Activated T-cell treated with anti-CD3 and anti-CD28 coated beads for 48 hours (primary cell): ENCODE results near the gene ADH7.
A peak's percentile ranks its signal among the peaks of the same experiment; 100 is the strongest.
"Not testable (repeated sequence)": the region's sequence is repeated elsewhere in the genome, so short reads cannot be mapped to it uniquely, and the experiment has no call there.

Experiments
- DNase-seq: peaks from one replicate; pipeline ENCODE4 v3.0.0-alpha.2; 2020; ENCODE audit warnings: low read depth

ADH7 gene

DNA sequence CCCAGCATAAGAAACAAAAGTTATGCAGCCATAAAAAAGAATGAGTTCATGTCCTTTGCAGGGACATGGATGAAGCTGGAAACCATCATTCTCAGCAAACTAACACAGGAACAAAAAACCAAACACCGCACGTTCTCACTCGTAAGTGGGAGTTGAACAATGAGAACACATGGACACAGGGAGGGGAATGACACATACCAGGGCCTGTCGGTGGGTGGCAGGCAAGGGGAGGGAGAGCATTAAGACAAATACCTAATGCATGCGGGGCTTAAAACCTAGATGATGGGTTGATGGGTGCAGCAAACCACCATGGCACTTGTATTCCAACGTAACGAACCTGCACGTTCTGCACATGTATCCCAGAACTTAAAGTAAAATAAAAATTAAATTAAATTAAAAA, 19.4 kb downstream of the ADH7 start:
- not testable (repeated sequence) for DNase-seq

DNA sequence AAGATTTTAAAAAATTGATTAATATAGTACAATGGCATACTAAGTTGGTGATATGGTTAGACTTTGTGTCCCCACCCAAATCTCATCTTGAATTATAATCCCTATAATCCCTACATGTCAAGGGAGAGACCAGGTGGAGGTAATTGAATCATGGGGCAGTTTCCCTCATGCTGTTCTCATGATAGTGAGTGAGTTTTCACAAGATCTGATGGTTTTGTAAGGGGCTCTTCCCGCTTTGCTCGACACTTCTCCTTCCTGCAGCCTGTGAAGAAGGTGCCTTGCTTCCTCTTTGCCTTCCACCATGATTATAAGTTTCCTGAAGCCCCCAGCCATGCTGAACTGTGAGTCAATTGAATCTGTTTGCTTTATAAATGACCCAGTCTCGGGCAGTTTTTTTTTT, 20.2 kb downstream of the ADH7 start:
- DNase-seq = not testable (repeated sequence)

DNA sequence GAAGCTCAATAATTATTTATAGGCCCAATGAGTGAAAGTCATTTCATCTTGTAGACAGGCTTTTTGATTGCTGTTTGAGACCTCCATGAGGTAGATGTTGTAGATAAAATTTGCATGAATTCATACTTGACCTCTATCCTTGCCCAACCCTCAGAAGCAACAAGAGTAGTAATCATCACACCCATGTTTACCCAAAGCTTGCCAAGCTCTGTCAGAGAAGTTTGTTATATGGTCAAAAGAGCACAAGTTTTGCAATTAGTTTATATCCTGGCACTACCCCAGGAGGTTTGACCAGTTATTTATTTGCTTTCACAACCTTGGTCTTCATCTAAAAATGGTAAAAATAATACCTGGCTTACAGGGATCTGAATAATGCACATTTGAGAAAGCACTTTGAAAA, 20.7 kb downstream of the ADH7 start:
- no peak for DNase-seq

DNA sequence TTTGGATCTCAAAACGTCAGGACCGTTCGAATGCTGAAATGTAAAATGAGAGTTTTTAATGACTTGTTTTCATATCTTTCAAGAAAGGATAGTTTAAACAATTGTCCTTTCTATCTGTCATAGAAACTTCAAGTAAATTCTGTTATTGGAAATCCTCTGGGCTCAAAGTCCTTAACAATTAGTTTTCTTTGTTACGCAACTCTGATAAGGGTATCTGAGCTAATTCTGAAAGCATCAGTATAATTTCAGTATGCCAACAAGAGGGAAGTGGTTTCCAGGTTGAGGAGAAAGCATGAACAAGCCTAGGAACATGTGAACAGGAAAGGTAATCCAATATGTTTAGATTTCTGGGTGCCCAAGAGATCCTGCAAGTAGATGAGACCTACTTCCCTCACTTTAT, 22.0 kb downstream of the ADH7 start:
- no peak for DNase-seq

DNA sequence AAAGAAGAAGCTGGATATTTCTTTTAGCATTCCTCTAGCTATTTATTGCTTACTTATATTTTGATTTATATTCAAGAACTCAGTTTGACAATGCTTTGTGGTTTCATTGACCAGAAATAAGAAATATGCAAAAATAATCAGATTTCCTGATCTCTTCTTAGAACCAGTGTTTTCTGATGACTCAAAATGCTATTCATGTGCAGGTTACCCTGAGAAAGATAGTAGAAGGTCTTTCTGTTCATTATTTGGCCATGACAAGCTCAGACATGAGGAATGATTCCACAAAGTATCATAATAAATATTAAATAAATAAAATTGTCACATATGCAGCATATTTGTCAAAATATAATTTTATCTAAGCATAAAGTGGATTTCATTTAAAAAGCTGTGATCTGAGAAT, 24.1 kb downstream of the ADH7 start:
- no peak for DNase-seq

DNA sequence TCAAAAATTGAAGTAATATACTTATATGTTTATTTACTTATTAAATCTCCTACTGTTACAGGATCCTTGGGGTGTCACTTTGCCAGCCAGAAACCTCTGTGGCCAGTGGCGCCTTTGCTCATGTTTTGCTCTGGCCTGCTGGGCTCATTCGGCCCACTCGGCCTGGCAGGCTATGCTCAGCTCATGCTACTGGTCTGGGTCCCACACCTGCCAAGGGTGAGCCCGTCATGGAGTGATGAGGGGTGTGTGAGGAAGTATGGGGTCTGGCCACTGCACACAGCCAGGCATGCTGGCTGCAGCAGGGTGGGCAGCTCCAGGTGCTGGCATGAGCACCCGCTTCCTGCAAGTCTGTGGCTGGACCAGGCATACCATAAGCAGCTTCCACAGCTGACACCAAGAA, 25.1 kb downstream of the ADH7 start:
- no peak for DNase-seq

DNA sequence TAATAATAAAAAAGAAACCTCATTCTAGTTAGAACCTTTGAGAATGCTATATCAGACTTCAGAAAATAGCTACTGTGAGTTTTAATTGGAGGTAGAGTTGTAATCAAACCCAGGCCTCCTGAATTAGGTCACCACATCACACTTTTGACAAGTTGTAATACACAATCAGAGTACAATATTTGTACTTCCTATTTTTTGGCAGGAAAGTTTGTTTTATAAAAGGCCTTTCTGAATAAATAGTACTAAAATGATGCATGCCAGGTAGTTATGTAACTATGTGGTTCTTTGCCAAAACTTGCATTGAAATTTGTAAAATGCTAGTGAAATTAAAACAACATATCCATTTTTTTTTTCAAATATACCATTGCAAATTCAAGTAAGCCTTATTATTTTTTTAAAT, 26.8 kb downstream of the ADH7 start:
- no peak for DNase-seq

DNA sequence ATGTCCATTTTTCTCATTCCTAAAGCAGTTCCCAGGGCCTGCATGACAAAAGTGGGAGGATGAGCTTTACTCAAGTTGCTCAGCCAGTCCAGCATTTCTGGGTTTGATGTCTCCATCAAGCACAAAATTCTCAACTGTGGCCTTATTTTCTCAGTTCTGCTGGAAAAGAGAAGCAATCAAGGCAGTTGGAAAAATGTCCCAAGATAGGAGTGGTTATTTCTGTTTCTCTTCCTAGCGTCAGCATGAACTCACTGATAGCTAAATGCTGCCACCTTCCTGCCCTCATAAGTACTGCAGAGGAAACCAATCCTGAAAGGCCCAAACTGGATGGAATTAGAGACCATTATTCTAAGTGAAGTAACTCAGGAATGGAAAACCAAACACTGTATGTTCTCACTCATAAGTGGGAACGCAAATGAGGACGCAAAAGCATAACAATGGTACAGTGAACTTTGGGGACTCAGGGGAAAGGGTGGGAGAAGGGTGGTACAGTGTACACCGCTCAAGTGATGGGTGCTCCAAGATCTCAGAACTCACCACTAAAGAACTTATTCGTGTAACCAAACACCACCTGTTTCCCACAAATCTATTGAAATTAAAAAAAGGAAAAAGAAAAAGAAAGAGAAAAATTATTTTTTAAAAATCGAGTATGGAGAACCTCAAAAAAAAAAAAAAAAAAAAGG, 29.6 kb downstream of the ADH7 start:
- DNase-seq = peak; percentile 41

DNA sequence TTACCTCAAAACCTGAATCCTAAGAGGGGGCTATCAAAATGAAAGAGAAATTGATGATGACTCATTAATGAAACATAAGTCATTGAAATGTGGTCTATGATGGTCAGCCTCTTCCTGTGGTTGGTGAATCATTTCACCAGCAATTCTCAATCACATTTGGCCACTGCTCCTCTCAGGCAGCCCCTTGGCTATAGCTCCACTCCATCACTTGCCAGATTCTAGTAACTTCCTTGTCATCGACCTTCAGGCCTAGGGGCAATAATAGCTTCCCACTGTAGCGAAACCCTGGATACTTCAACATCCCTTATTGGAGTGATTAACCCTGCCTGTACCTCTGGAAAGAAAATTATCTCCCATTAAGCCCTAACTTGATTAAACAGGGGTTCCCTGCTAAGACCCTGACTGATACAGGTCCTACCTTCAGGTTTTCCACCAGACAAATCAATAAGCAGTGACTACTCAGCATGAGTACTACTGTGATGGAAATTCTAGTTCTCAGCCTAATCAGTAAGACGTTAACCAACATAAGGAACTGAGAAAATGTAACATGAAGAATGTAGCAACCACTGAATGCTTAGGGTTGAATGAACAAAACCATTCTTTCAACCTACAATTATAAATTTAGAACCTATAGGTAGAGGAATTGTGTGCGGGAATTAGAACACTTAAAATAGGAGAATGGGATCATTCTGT, 30.4 kb downstream of the ADH7 start:
- DNase-seq = no peak

DNA sequence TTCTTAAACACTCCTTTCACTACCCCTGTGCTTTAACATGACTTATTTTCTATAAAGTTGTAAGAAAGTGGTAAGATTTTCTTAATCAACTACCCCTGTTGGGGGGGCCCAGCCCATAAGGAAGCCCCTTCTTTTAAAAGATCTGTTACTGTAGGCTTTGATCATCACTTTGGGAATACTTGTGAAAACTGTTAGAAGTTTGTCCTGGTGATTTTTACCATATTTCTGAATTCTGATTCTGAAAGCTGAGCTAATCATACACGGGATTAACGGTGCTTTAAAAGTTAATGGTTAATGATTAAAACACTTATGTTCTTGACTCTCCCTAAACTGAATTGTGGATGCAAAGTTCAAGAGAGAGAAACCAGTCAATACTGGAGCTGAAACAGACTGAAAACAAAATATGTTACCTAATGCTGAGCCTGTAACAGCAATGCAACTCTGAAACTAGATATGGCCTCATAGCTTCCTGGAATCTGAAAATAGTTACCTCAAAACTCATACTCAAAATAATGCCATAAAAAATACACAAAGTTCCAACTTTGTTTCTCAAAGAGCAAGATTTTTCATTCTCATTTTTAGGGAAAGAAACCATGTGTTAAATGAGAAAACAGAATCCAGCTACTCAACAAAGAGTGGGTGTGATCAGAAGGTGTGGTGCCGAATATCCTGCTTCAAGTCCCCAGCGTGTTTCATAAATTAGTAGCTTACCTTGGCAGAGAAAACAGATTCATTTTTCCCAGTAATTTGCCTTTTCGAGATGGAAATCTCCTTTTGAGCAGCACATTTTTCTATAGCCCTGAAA, 31.6 kb downstream of the ADH7 start:
- DNase-seq = no peak

DNA sequence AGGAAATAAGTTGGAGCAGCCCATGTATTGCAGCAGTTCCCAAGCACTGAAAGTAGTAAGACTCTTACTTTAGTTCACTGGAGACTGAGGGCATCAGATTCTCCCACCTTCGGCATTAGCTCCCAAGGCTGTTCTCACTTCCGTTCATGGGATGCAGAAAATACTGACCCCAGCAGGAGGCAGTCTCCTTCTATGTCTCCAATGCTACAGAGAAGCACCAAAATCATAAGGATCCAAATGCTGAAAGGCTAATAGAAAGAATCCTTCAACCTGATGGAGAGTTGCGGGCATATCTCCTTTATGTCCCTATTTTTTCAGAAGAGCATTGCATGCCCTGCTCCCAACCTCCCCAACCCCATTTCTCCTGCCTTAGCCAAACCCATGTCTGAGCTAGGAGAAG, 32.4 kb downstream of the ADH7 start:
- no peak for DNase-seq

DNA sequence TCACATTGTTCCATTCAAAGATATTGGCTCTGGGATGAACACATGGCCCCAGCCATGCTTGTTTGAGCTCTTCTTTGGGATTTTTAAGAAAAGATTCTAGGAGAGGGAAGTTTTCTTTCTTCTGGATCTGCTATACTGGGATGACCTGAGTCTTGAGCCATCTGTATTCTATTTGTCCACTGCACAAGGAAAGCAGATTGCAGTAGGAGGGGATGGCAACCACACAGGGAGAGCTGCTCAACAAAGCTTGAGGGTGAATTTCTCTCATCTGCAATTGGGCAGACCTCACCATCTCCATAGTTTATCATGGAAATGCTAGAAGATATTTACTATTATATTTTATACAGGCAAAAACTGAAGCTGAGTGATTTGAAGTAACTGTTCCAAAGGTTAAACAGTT, 34.3 kb downstream of the ADH7 start:
- DNase-seq = no peak

DNA sequence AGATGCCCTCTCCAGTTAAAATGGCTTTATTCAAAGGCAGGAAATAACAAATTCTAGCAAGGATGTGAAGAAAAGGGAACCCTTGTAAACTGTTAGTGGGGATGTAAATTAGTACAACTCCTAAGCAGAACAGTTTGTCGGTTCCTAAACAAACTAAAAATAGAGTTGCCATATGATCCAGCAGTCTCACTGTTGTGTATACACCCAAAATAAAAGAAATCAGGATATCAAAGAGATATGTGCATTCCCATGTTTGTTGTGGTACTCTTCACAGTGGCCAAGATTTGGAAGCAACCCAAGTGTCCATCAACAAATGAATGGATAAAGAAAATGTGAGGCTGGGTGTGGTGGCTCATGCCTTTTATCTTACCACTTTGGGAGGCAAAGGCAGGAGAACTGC, 36.1 kb downstream of the ADH7 start:
- DNase-seq = no peak

DNA sequence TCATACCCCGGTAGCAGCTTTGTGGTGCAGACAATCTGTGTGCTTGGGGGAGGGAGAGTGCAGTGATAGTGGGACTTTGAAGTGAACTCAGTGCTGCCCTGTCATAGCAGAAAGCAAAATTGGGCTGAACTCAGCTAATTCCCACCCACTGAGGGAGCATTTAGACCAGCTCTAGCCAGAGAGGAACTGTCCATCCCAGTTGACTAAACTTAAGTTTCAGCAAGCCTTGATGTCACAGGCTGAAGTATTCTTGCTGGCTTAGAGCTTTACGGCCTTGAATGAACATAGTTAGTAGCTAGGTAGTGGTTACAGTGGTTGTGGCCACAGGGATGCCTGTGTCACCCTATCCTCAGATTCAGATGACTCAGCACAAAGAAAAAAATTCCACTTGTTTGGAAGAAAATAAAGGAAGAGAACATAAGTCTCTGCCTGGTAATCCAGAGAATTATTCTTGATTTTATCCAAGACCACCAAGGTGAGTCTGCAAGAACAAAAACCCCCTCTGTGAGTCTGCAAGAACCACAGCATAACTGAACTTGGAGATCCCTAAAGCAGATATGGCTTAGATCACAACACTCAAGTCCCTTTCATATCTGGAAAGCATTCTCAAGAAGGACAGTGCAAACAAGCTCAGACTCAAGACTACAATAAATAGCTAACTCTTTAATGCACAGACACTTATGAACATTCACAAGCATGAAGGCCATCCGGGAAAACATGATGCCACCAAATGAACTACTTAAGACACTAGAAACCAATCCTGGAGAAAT, 39.4 kb downstream of the ADH7 start:
- no peak for DNase-seq

DNA sequence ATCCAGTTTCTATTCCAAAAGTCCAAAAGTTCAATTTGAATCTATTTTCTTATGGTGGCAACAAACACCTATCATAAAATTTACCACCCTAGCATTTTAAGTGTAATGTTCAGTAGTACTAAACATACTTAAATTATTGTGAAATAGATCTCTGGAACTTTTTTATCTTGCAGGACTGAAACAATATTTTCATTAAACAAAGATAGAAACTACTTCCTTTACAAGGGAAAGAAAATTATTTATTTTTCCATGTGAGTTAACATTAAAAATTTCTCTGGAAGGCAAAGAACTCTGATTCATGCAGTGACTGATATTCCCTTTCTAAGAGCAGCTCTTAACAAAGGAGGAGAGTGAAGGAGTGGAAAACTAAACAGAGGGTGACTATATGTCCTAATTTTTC, 40.2 kb downstream of the ADH7 start:
- no peak for DNase-seq

DNA sequence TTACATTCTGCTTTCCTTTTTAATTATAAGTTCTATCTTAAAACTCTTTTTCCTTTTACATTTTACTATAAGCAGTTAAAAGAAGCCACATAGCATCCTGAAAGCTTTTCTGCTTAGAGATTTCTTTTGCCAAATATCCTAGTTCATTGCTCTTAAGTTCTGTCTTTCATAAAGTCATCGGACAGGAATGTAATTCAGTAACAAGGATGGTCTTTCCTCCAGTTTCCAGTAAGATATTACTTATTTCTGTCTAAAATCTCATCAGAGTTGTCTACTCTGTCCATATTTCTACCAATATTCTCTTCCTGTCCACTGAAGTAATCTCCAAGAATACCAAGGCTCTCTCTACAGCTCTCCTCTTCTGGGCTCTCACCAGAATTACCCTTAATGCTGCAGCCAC, 45.1 kb downstream of the ADH7 start:
- DNase-seq = no peak

DNA sequence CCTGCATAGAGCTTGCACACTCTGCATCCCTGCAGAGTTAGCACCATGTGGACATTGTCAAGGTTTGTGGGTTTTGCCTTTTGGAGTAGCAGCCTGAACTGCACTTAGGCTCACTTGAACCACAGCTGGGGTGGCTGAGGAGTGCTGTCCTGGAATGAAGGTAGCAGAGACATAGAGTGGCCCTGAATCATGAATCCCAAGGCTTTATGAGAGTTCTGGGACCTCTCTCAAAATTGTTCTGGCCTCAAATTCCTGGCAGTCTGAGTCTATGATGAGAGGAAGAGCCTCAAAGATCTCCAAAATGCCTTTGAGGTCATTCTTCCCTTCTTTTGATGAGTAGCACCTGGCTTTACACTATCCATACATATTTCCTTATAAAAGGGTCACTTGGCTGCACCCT, 45.5 kb downstream of the ADH7 start:
- no peak for DNase-seq

DNA sequence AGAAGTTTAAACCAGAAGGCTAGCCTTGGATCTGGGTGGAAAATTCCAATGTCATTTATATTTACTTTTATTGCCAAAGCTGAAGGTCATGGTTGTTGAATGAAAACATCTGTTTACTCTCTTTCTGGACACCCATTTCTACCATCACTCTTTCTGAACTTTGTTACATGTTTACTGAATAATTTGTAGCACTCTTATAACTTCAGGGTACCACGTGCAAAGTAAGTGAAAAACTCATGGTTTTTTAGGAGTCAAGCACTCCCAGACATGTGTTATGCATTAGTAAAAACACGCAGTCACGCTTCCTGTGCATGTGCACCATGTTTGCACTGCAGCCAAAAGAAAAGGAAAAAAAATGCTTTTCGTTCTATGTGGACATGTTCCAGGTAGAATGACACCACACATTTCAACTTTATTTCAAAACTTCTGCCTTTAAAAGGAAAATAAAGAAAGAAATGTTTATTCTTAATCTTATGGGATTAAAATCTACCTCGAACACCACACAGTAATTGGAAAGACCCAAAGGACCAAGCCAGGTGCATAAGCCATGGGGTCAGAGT, 51.2 kb downstream of the ADH7 start:
- no peak for DNase-seq

DNA sequence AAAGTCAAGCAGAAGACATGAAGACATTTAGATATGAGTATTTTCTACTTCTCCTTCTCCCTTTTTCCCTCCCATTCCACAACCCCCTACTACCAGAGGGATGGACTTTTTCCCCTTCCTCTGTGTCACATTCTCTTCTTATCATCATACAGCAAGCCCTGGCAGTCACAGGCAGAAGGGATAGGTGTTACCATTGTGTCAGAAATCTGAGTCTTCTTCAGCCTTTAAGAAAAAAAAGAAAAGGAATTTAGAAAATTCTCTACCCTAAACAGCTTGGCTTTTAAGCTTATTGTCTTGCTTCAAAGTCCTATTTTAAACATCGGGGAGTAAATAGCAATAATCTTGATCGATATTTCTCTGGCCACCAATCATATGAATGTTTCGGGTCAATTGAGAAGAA, 51.7 kb downstream of the ADH7 start:
- no peak for DNase-seq

DNA sequence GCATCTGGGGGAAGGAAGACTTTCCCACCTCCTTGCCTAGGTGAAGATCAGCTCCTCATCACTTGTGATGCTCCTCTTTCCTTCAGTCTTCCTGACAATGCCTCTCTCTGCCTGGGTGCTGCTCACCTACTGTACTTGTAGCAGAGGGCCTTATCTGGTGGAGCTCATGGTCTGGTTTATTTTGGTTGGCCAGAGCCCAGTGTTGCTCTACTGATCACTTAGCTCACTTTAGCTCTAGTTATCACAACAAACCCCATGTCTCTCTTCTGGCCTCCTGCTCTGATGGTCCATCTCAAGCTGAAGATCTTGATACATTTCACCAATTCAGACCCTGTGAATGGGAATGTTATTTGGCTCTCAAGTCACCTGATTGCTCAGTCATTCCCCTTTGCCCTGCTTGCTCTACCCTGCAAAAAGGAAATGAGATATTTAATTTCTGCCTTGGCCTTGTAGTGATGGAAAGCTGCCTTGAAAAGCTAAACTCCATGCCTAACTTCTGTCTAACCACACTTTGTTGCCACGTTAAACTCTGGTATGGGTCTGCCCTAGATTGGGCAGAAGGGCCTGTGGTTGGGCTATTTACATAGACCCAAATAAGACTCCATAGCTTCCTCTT, 52.3 kb downstream of the ADH7 start:
- DNase-seq = no peak

DNA sequence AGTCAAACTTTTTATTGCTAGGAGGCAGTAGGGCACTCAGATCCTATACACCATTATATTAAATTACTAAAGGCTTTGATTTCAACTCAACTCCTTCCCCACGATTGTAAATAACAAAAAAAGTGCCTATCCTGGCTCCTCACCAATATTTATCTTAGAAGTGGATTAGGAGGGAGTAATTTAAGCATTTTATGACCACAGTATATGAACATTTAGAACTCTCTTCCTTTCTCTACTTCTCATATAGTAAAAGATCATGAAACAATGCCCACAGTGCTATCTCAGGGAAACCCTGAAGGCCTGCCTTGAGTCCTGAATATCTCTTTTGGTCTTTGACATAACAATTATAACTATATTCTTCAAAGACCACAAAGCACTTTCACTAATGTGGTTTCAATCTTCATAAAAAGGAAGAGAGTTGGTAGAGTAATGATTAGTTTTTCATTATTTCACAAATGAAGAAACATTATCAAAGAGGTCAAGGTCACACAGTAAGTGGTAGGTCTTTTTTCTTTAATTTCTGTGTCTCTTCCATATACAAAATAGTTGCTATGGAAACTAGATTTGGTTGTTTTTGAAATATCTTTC, 53.5 kb downstream of the ADH7 start:
- no peak for DNase-seq
